HCT116 (cell line): Measurements from ENCODE around the gene DRAM1. TPM values are rescaled to one million over a fixed set of nuclear protein-coding genes. Genes with fewer than 3 reads are reported as not detected.

ENCODE experiments used
- ATAC-seq: fragments of 200-7000 bp; cut with Tn5 transposase; 2 replicates; pipeline ENCODE4 v1.9.1; 2020; ENCODE audit warnings: mild to moderate bottlenecking, moderate library complexity
- BruUV-seq: library from RNA; stranded (reverse); fragments of 400-500 nt; replicated peaks from 2 replicates; lab custom pipeline; 2021; lab: Mats Ljungman, UMichigan
- CTCF ChIA-PET: fragments of 300-600 bp; sonication (Branson Sonifier 250); formaldehyde crosslinking; loops from one replicate; lab custom pipeline; 2021; ENCODE audit warnings: antibody characterized with exemption; lab: Charles Lee
- POLR2A ChIA-PET: fragments of 300-600, 350-600 bp; sonication (Branson Sonifier 250); formaldehyde crosslinking; loops from one replicate; lab custom pipeline; 2021; ENCODE audit warnings: antibody characterized with exemption; lab: Charles Lee
- RAD21 ChIA-PET, 2 experiments: fragments of 300-600 bp; sonication (Branson Sonifier 250); formaldehyde crosslinking; loops; one replicate each; lab custom pipeline; 2023; ENCODE audit warnings: low total read pairs in 2 of 2; ENCODE audit not compliant: uncharacterized antibody in 2 of 2, unreplicated experiment in 2 of 2, low non-redundant PET in 1 of 2; lab: Charles Lee
- DNase-seq: peaks from one replicate; pipeline ENCODE4 v3.0.0-alpha.2; 2010; ENCODE audit warnings: low read depth, low spot score
- H2AFZ ChIP-seq: fragments of 200-600 bp; shearing (Covaris generic), sonication (generic); 2 replicates; pipeline ENCODE4 v1.6.1; 2017; ENCODE audit warnings: low read depth, mixed run types, mixed read lengths, antibody characterized with exemption, low read length; ENCODE audit not compliant: poor library complexity, severe bottlenecking
- H3K27ac ChIP-seq: 2 replicates; pipeline ENCODE4 v1.5.1; 2012; ENCODE audit warnings: low read depth, low read length
- H3K27me3 ChIP-seq: fragments of 200-600 bp; sonication (generic); 2 replicates; pipeline ENCODE4 v1.6.1; 2016; ENCODE audit warnings: mixed run types, low read length, mixed read lengths; ENCODE audit not compliant: insufficient read depth
- H3K36me3 ChIP-seq, 2 experiments: fragments of 200-500 bp in 1 of 2; fragments of 200-600 bp in 1 of 2; sonication (Bioruptor generic) in 1 of 2; sonication (generic) in 1 of 2; 2 replicates each; pipeline versions ENCODE4 v1.5.1 to v1.6.1; 2014 to 2016; ENCODE audit warnings: low read length in 2 of 2, inconsistent platforms in 1 of 2, mixed read lengths in 1 of 2, mixed run types in 1 of 2; ENCODE audit not compliant: insufficient read depth in 2 of 2, control insufficient read depth in 1 of 2
- H3K4me1 ChIP-seq, 2 experiments: fragments of 200-600 bp in 1 of 2; sonication (generic) in 1 of 2; 2 replicates each; pipeline versions ENCODE4 v1.5.1 to v1.6.1; 2012 to 2017; ENCODE audit warnings: low read length in 2 of 2, inconsistent platforms in 1 of 2, mild to moderate bottlenecking in 1 of 2, mixed read lengths in 1 of 2, mixed run types in 1 of 2, moderate library complexity in 1 of 2; ENCODE audit not compliant: insufficient read depth in 2 of 2, control insufficient read depth in 1 of 2
- H3K4me2 ChIP-seq: fragments of 200-600 bp; sonication (generic); 2 replicates; pipeline ENCODE4 v1.6.1; 2017; ENCODE audit warnings: mixed run types, low read length, mixed read lengths
- H3K4me3 ChIP-seq, 2 experiments: fragments of 200-600 bp in 1 of 2; sonication (generic) in 1 of 2; replicated peaks in 1 of 2; 2 replicates each; pipeline ENCODE4 v1.5.1; 2011 to 2016; ENCODE audit warnings: low read length in 2 of 2, control low read depth in 1 of 2, low read depth in 1 of 2, mild to moderate bottlenecking in 1 of 2, mixed read lengths in 1 of 2, mixed run types in 1 of 2
- H3K79me2 ChIP-seq: fragments of 200-600 bp; sonication (generic); 2 replicates; pipeline ENCODE4 v1.6.1; 2017; ENCODE audit warnings: mild to moderate bottlenecking, mixed run types, low read length, moderate library complexity, mixed read lengths; ENCODE audit not compliant: insufficient read depth
- H3K9ac ChIP-seq: fragments of 200-600 bp; sonication (generic); 2 replicates; pipeline ENCODE4 v1.6.1; 2016; ENCODE audit warnings: low read length, mixed read lengths
- H3K9me2 ChIP-seq: fragments of 200-600 bp; sonication (generic), shearing (Covaris generic); 2 replicates; pipeline ENCODE4 v1.6.1; 2017; ENCODE audit warnings: mixed run types, mild to moderate bottlenecking, moderate library complexity; ENCODE audit not compliant: insufficient read depth
- H3K9me3 ChIP-seq, 2 experiments: fragments of 200-500 bp in 1 of 2; fragments of 200-600 bp in 1 of 2; sonication (Bioruptor generic) in 1 of 2; sonication (generic) in 1 of 2; 2 replicates each; pipeline ENCODE4 v1.6.1; 2014 to 2017; ENCODE audit warnings: low read length in 2 of 2, mixed read lengths in 2 of 2, inconsistent platforms in 1 of 2, low read depth in 1 of 2, mild to moderate bottlenecking in 1 of 2, mixed run types in 1 of 2, moderate library complexity in 1 of 2; ENCODE audit not compliant: control insufficient read depth in 1 of 2, insufficient read depth in 1 of 2
- H4K20me1 ChIP-seq: fragments of 200-600 bp; sonication (generic), shearing (Covaris generic); 2 replicates; pipeline ENCODE4 v1.6.1; 2017; ENCODE audit warnings: mixed run types, mild to moderate bottlenecking, moderate library complexity; ENCODE audit not compliant: insufficient read depth
- CBX3 ChIP-seq: IDR thresholded peaks from 2 replicates; pipeline ENCODE4 v1.6.1; 2012; ENCODE audit warnings: low read depth
- EGR1 ChIP-seq: IDR thresholded peaks from 2 replicates; pipeline ENCODE4 v1.6.1; 2012; ENCODE audit warnings: low read depth
- ELF1 ChIP-seq: IDR thresholded peaks from 2 replicates; pipeline ENCODE4 v1.6.1; 2012; ENCODE audit warnings: low read depth, borderline replicate concordance
- FOSL1 ChIP-seq: IDR thresholded peaks from 2 replicates; pipeline ENCODE4 v1.6.1; 2012; ENCODE audit warnings: low read depth
- POLR2A ChIP-seq: IDR thresholded peaks from 2 replicates; pipeline ENCODE4 v1.7.0; 2011; ENCODE audit warnings: borderline replicate concordance; ENCODE audit not compliant: insufficient read depth, insufficient read length; ENCODE audit errors: extremely low read depth
- TCF7L2 ChIP-seq: IDR thresholded peaks from 2 replicates; pipeline ENCODE4 v1.7.0; 2011; ENCODE audit warnings: borderline replicate concordance, inconsistent platforms; ENCODE audit not compliant: insufficient read depth, insufficient read length; ENCODE audit errors: extremely low read depth
- ZFX ChIP-seq: fragments of 450-650 bp; IDR thresholded peaks from 2 replicates; pipeline ENCODE4 v1.6.1; 2017
- intact Hi-C: fragments of 100-400 bp; cut with micrococcal nuclease; formaldehyde crosslinking; loops from 2 replicates; pipeline ENCODE4 v1.10.0; 2022
- total RNA-seq: library from RNA; stranded (reverse); gene quantifications from one replicate; pipeline ENCODE4 v1.2.1, GENCODE V29; 2021; ENCODE audit not compliant: unreplicated experiment
- TF ChIP-seq, protein P1 (sequence below): IDR thresholded peaks from 2 replicates; pipeline ENCODE4 v1.6.1; 2012

The DRAM1 gene
- total RNA-seq, 1 experiment from 2014 or later = 20.3 TPM

DNA sequence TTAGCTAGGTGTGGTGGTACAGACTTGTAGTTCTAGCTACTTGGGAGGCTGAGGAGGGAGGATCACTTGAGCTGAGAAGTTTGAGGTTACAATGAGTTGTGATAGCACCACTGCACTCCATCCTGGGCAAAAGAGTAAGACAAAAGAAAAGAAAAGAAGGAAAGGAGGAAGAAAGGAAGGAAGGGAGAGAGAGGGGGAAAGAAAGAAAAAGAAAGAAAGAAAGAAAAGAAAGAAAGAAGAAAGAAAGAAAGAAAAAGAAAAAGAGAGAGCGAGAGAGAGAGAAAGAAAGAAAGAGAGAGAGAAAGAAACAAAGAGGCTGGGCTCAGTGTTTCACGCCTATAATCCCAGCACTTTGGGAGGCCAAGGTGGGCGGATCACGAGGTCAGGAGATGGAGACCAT, 36.3 kb upstream of the DRAM1 start:
- ChIA-PET POLR2A (no interaction called here), RAD21 (no interaction called here), CTCF (interaction anchor here (0.7 to 3.2 kb wide), 4 partner anchors 11 to 82 kb away, joined by 3 to 36 read pairs (median 8); partner anchors contain the start of gene GNPTAB)
- H3K27ac ChIP-seq = no peak overlapping the region
- no peak overlapping the region for H3K4me3 ChIP-seq
- H3K4me2 ChIP-seq = no peak overlapping the region
- H2AFZ ChIP-seq = no peak overlapping the region
- H4K20me1 ChIP-seq = no peaks in the 10 kb centered on the region
- H3K27me3 ChIP-seq = no peaks in the 10 kb centered on the region
- H3K79me2 ChIP-seq = no peaks in the 10 kb centered on the region
- no peak overlapping the region for H3K9ac ChIP-seq
- BruUV-seq = no TSS peak
- TF ChIP-seq CBX3 (no peak), EGR1 (no peak), ELF1 (no peak), FOSL1 (no peak), ZFX (no peak), TCF7L2 (no peak)
- TF ChIP-seq, protein P1, sequence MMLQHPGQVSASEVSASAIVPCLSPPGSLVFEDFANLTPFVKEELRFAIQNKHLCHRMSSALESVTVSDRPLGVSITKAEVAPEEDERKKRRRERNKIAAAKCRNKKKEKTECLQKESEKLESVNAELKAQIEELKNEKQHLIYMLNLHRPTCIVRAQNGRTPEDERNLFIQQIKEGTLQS = no peak
- no peaks in the 10 kb centered on the region for H3K9me3 ChIP-seq
- intact Hi-C loops = no loop called here
- ATAC-seq (no peak), DNase-seq (no peak)
- H3K36me3 ChIP-seq = no peaks in the 10 kb centered on the region
- peaks cover 0 to 6% of the 10 kb centered on the region in 2 experiments; a peak in 3 of 4 replicates for H3K4me1 ChIP-seq
- no peaks in the 10 kb centered on the region for H3K9me2 ChIP-seq

DNA sequence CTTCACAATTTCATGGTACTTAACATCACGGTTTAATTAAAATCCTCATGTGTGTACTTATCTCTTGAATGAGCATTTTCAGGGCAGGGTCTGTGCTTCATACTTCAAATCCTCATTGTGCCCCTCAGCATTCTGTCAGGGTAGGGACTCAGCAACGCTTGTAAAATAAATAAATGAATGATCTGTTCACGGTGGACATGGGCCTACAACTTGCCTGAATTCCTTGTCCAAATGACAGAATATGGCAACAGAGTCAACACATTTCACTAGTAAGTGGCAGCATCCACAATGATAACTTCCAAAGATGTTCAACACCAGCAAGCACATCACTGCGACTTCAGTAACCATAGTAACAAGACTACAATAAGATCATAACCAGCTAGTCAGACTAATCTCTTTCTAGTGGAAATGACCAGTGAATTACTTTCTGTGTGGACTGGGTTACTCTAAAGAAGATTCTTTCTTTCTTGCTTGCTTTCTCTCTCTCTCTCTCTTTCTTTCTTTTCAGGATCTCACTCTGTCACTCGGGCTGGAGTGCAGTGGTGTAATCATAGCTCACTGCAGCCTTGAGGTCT, 32.2 kb upstream of the DRAM1 start:
- RAD21 ChIA-PET = no interaction called here

More for the DNA sequence above, 32.2 kb upstream of the DRAM1 start:
- Histone ChIP-seq H3K4me3 (no peak overlapping the region), H3K9ac (no peak overlapping the region), H3K9me3 (no peaks in the 10 kb centered on the region), H4K20me1 (no peaks in the 10 kb centered on the region), H3K4me1 (peaks cover 0 to 1% of the 10 kb centered on the region in 2 experiments; a peak in 2 of 4 replicates), H2AFZ (no peak overlapping the region), H3K9me2 (no peaks in the 10 kb centered on the region), H3K36me3 (no peaks in the 10 kb centered on the region), H3K4me2 (no peak overlapping the region), H3K27me3 (no peaks in the 10 kb centered on the region), H3K27ac (no peak overlapping the region), H3K79me2 (no peaks in the 10 kb centered on the region)
- ATAC-seq (no peak), DNase-seq (no peak)
- TF ChIP-seq CBX3 (no peak), POLR2A (no peak)
- BruUV-seq = no TSS peak
- ChIA-PET POLR2A (no interaction called here), CTCF (no interaction called here)
- intact Hi-C loops = no loop called here
